Daoy (cell line): ENCODE data around the gene IL5. TPM values are rescaled to one million over a fixed set of nuclear protein-coding genes. Genes with fewer than 3 reads are reported as not detected.

ENCODE experiments used
- DNase-seq: peaks from one replicate; pipeline ENCODE4 v3.0.0-alpha.2; 2015; ENCODE audit warnings: low read depth
- total RNA-seq: library from RNA; depleted of rRNA; stranded (reverse); fragments of >200 nt; shearing (Covaris generic); gene quantifications from 2 replicates; pipeline ENCODE4 v1.2.3, GENCODE V29; 2014; rRNA removed

Gene IL5
- total RNA-seq, 1 experiment from 2014 or later = not detected

DNA sequence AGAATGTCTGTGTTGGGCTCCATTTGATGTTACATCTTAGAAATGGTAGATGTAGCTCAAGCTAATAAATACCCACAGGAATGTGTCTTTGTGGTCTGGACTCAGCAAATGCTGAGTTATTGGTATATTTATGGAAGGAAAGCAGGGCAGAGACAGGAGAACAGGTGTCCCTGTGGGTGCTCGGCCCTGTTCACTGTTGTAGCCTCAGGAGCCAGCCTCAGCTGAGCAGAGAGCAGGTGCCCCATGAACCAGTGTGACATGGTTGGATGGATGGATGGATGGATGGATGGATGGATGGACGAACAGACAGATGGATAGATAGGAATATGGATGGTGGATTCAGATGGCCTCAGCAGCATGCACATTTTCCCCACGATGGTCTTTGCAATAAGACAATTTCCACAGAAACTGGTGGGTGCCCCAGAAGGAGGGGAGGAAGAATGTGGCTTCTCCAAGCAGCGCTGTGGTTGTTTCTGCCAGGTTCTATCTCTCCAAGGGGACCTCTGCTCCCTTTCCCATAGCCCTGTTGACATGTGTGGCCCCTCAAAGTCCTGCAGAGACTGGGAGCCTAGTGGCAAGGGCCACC, 44.5 kb downstream of the IL5 start:
- peak; percentile 14 for DNase-seq

DNA sequence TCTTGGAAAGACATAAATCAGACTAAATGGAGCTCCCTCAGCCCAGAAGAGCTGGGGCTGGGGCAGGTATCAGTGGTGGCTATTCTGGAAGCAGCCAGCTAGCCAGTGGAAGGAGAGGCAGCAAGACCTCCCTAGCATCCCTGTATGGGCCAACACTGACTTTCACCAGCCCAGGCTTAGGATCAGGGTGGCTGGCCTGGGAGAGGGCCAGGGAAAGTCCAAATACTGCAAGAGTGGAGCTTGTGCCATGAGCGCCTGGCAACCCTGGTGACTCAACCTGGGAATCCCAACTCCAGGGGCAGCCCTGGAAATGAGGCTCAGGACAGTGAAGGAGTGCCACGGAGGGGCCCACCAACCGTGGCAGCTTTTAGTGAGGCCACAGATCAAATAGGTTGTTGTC, 45.2 kb downstream of the IL5 start:
- peak; percentile 94 for DNase-seq

GRCh38 chr5:132497488-132497997, 45.8 kb downstream of the IL5 start:
- peak; percentile 99 for DNase-seq

GRCh38 chr5:132496631-132497487, 46.5 kb downstream of the IL5 start:
- DNase-seq = peak; percentile 93

DNA sequence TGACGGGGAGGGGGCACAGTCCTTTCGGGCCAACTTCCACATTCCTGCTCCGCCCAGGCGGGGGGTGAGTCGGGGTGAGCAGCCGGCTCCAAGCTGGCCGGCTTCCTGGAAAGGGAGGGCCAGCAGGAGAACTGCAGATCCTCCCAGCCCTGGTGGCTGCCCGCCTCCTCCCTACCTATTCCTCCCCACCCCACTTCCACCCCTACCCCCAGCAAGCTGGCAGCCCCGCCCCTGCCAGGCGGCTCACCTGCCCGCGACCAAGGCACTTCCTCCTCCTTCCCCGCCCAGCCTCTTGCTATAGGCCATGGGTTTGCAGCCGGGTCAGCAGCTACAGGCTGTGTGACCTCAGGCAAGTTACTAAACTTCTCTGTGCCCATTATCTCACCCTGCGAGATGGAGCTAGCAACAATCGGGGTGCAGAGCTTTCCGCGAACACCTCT, 47.1 kb downstream of the IL5 start:
- peak; percentile 94 for DNase-seq

DNA sequence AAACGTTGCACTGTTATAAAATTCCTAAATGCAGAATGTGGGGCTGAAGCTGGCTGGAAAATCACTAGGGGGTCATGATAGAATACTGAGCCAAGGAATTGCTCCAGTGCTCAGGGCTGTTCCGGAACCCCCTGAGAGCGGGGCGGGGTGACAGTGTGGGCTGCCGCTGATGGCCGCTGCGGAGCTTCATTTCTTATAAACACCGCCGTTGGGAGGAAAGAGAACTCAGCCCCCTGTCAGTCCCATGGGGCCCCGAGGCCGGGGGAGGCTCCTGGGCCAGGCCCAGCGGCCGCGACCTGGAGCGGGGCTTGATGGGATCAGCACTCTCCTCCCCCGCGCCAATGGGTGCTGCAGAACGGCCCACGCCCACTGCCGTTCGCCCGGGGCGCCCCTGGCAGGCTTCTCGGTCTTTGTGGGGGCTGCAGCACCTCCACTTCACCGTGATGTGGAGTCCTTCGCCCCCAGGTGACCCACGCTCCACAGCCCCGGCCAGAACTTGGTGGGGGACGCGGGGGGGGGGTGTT, 47.6 kb downstream of the IL5 start:
- peak; percentile 95 for DNase-seq

GRCh38 chr5:132493821-132494220, 49.5 kb downstream of the IL5 start:
- no peak for DNase-seq

DNA sequence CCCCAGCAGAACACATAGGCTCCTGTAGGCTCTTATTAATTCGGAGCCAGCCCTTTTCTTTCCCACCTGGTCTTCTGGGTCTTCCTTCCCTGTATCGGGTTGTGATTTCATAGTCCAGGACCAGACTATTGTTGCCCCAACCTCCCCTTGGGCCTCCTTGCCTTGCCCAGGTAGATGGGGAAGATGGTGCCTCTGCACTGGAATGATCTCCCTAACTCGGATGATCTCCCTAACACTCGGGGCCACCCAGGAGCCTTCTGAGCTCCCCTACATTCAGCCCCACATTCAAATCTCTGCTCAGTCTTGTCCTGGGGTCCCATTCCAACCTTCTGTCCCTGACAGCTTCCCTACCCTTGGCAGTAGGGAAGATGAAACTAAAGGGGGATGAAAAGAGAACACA, 50.1 kb downstream of the IL5 start:
- DNase-seq = peak; percentile 0

- peak; percentile 35 for DNase-seq
Observed at GRCh38 chr5:132492386-132493125, 50.8 kb downstream of the IL5 start.

Other genes with a start within 250 kb of the IL5 start
- gene SLC22A4, start 249.1 kb downstream of the IL5 start, total RNA-seq = 3.0 and 3.5 TPM in 2 replicates
- 6.9 and 7.1 TPM in 2 replicates for gene SLC22A5, start 173.8 kb downstream of the IL5 start, total RNA-seq
- gene IRF1, start 52.7 kb downstream of the IL5 start, total RNA-seq = 18.2 and 20.1 TPM in 2 replicates
- gene RAD50, start 13.5 kb upstream of the IL5 start, total RNA-seq = 16.5 and 17.6 TPM in 2 replicates
- gene IL13, start 114.7 kb upstream of the IL5 start, total RNA-seq = not detected in 2 replicates
- not detected in 2 replicates for gene IL4, start 130.5 kb upstream of the IL5 start, total RNA-seq
- gene KIF3A, start 194.0 kb upstream of the IL5 start, total RNA-seq = 10.1 and 19.3 TPM in 2 replicates
- gene CCNI2, start 203.9 kb upstream of the IL5 start, total RNA-seq = 0.06 and 0.09 TPM in 2 replicates
- gene SEPTIN8, start 233.7 kb upstream of the IL5 start, total RNA-seq = 27.1 and 27.2 TPM in 2 replicates